Bone marrow (tissue), 2 donors: ENCODE measurements around the gene AGTRAP.
A peak's percentile ranks its signal among the peaks of the same experiment; 100 is the strongest.

ENCODE experiments used
- DNase-seq, 2 donors: peaks; one replicate each; lab custom pipeline; 2025; lab: John Stamatoyannopoulos, UW

AGTRAP gene

DNA sequence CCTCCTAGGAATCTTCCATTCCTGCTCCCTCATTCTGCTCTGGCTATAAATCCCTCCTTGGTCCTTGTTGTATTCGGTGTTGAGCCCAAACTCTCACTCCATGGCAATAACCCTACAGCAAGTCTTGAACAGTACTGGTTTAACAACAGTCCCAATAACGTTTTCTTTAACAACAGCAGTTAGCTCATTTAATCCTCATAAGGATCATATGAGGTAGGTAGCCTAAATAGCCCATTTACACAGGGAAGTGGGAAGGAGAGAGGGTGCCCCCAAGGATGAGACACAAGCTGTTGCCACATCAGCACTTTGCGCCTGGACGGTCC, 444 bp upstream of the AGTRAP start:
- DNase-seq: no peak

- DNase-seq: peak; percentile 32 to 90
Measured at GRCh38 chr1:11736746-11737639, 1.1 kb downstream of the AGTRAP start.

GRCh38 chr1:11738096-11738495, 2.2 kb downstream of the AGTRAP start:
- DNase-seq: no peak

DNA sequence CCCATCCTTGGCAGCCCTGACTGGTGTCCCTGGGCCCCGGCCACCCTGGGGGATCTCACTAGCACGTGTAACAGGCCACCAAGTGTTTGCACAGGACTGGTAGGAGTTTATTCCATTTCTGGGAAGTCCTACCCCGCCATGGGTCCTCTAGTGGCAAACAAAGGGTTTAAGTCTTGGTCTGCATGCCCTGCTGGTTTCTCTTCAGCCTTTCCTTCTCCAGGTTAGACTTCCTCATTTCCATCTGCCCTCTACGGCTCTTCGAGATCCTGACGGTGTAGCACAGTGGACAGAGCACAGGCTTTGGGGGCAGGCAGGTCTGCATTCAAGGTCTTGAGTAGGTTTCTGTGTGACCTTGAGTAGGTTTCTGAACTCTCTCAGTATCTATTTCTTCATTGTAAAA, 2.8 kb downstream of the AGTRAP start:
- DNase-seq: no peak

DNA sequence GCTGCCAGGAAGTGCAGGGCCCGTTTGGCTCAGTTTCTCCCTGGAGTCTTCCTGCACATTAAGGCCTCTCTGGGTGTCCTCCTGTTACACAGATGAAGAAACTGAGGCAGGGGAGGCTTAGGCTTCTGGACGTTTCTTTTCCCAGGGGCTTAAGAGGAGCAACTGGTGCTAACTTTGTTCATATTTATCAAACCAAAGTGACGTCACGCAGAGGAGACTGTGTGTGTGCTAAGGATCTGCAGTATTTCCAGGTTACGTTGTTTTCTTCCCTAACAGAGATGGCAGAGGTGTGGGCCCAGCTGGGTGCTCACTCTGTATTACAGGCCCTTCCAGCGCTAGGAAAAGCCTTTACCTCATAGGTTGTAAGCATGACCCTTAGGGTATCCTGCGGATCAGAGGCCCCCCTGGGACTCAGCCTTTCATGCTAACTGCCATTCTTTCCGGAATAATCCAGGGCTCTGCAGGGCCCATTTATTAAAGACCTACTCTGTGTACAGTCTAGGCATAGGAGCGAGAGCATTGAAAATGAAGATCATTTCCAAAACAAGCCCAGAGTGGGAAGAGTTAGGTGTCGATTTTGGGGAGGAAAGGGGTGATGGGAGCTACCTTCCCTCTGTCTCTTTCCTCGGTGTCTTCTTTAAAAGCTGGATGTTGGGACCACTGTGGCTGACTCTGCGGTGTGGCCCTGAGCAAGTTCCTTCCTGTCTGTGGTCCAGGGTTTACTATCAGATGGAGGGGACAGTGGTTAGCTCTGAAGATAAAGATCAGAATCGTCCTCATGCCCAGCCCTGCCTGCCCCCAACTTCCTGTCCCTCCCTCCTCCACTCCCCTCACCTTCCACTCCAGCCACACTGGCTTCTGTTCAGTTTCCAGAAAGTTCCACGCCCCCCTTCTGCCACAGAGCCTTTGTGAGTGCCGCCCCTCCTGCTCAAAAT, 4.6 kb downstream of the AGTRAP start:
- peak in 1 of 2 donors; percentile 43 for DNase-seq

DNA sequence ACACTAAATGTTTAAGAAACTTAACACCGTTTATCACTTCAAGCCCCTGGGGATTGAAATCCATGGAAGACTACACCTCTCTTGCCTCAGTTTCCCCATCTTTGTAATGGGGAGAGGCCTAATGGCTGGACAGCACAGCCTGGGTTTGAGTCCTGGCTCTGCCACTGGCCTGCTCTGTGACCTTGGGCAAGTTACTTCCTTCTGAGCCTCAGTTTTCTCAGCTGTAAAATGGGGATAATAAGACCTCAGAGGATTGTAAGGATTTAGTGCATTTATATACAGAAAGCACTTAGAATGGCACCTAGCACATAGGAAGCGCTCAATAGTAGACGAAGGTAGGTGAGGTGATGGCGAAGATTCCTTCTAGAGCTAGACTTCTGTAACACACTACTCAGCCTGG, 5.5 kb downstream of the AGTRAP start:
- DNase-seq: no peak

- no peak for DNase-seq
Measured at GRCh38 chr1:11741919-11742558, 6.1 kb downstream of the AGTRAP start.

DNA sequence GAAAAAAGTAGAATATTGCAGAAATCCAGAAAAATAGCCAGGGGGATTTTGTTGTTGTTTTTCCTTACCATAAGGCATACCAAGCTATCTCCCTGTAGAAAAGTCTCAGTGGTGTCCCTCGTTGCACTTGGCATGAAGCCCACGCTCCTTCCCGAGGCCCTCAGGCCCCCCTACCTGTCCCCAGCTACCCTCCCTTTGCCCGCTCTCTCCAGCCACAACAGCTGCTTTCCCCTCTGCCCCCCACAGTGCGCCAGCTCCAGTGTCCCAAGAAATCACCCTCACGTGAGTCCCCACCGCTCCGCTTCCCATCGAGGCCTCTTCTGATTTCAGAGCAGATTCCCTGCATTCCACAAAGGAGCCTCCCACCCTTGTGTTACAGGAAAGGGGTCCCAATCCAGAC, 8.4 kb downstream of the AGTRAP start:
- DNase-seq: no peak

DNA sequence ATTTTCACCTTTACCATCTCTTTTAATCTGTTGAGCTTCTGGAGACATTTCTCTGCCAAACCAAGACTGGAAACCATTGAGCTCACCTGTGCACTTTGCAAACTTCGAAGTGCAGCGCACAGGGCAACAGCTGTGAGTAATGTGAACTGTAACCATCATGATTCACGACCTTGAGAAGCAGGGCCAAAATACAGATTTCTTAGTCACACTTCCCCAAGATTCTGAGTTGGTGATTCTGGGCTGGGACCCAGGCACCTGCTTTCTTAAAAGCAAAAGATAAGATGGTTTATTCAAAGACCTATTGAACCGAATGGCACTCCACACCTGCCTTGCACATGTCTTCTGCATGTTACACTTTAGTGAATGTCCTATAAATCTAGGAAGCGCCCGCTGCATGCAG, 10.2 kb downstream of the AGTRAP start:
- no peak for DNase-seq

- no peak for DNase-seq
Measured at GRCh38 chr1:11746795-11747487, 11.0 kb downstream of the AGTRAP start.

GRCh38 chr1:11748294-11749202, 12.6 kb downstream of the AGTRAP start:
- DNase-seq: no peak

DNA sequence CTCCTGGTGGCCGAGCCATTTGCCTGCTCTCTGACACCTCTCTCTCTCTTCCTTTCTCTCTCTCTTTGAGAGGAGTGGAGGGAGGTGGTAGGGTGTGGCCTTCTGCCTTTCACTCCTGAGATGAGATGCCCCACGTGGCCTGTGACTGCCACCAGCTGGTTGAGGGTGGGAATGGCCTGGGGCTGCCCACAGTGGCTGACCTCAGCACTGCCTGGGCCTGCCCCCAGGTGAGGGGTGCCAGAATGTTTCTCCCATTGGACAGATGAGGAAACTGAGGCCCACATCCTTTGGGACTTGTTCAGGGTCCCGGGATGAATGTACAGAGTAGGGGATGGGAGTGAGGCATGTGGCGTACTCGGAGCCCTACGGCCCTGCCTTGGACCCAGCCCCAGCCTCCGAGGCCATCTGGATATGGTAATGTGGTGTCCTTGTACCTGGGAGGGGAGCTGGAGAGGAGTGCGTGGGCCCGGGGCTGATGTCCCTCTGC, 13.3 kb downstream of the AGTRAP start:
- peak in 1 of 2 donors; percentile 23 for DNase-seq

DNA sequence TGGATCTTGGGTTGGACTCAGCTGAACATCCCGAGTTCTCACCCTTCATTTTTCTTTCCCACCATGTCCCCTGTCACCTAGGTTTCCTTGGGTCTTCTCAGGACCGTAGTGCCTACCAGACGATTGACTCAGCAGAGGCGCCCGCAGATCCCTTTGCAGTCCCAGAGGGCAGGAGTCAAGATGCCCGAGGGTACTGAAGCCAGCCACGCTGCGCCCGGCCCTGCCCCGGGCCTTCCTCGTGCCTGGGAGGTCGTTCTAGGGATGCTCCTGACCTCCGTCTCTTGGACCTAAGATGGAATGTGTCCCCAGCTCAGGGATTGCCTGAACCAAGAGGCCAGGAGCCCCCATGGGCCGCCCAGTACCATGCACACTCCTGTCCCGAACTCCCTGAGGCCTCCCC, 14.1 kb downstream of the AGTRAP start:
- no peak for DNase-seq

GRCh38 chr1:11751087-11751486, 15.2 kb downstream of the AGTRAP start:
- no peak for DNase-seq

DNA sequence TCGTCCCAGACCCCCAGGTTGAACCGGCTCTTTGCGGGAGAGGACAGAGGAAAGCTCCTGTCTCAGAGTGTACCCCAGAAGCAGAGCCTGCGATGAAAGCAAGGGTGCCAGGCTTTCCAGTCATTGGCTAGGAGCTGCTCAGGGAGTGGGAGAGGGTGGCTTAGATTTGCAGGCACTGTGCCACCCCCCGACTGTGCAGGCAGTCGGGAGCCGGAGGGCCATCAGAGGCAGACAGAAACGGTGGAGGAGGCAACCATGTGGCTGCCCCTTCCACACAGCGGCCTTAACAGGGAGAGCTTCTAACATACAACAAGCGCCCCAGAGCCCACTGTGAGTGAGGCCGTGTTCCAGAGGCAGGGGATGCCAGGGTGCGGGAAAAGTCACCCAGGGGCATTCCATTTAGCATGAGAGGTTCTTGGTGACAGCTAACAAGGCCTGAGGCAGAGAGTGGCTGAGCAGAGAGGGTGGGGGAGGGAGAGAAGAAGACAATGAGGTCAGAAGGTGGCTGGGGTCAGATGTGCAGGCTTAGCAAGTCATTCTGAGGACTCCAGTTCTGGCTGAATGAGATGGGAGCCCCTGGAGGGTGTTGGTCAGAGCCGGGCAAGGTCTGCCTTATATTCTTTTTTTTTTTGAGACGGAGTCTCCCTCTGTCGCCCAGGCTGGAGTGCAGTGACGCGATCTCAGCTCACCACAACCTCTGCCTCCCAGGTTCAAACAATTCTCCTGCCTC, 16.6 kb downstream of the AGTRAP start:
- DNase-seq: no peak

GRCh38 chr1:11753555-11754208, 17.7 kb downstream of the AGTRAP start:
- DNase-seq: no peak

GRCh38 chr1:11757047-11757446, 21.1 kb downstream of the AGTRAP start:
- DNase-seq: no peak

DNA sequence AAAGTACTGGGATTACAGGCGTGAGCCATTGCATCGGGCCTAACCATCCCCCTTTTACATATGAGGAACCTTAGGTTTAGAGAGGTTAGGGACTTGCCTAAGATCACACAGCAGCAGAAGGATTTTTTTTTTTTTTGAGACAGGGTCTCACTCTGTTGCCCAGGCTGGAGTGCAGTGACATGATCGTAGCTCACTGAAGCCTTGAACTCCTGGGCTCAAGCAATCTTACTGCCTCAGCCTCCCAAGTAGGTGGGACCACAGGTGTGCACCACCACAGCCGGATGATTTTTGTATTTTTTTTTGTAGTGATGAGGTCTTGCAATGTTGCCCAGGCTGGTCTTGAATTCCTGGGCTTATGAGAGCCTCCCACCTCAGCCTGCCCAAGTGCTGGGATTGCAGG, 23.9 kb downstream of the AGTRAP start:
- DNase-seq: no peak

DNA sequence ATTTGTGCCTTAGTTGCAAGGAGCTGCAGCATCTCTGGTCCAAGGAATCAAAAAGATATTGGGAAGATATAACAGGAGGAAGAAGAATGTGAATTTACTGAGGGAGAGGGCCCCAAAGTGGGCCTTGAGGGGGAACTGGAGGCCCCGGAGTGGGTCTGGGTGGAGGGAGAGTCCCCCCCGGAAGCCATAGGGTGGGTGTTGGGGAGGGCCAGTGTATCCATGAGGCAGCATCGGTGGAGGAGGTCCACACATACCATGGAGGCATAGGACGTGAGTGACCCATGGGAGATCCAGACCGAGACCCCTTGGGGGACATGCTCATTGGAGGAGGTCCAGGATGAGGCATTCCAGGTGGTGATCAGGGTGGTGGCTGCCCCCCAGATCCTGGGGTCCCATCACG, 25.3 kb downstream of the AGTRAP start:
- no peak for DNase-seq
